Psoas muscle (tissue), 8 donors: ENCODE data around the gene TCF12. TPM values are rescaled to one million over a fixed set of nuclear protein-coding genes. Genes with fewer than 3 reads are reported as not detected.
"Not testable (repeated sequence)": the region's sequence is repeated elsewhere in the genome, so short reads cannot be mapped to it uniquely, and the experiment has no call there.

ENCODE experiments used
- ATAC-seq, 4 donors: fragments of 200-7000 bp; cut with Tn5 transposase; one replicate each; pipeline ENCODE4 v1.9.1; 2020; ENCODE audit warnings: moderate library complexity in 3 of 4, mild to moderate bottlenecking in 2 of 4
- DNase-seq, 2 donors: peaks; one replicate each; pipeline ENCODE4 v3.0.0-alpha.2; 2020
- H3K27ac ChIP-seq: fragments of 200-600 bp; one replicate; pipeline ENCODE4 v1.8.0; 2022
- H3K27me3 ChIP-seq, 3 donors: fragments of 200-600 bp in 1 of 3; one replicate each; pipeline versions ENCODE4 v1.6.1 to v1.8.0; 2013 to 2022; ENCODE audit warnings: low read length in 2 of 3, mild to moderate bottlenecking in 2 of 3, moderate library complexity in 1 of 3; ENCODE audit not compliant: insufficient read depth in 3 of 3
- H3K36me3 ChIP-seq, 2 donors: fragments of 200-600 bp in 1 of 2; one replicate each; pipeline versions ENCODE4 v1.6.1 to v1.8.0; 2013 to 2022; ENCODE audit warnings: low read depth in 1 of 2, mild to moderate bottlenecking in 1 of 2, moderate library complexity in 1 of 2; ENCODE audit not compliant: insufficient read depth in 1 of 2
- H3K4me1 ChIP-seq: fragments of 200-600 bp; one replicate; pipeline ENCODE4 v1.8.0; 2022
- H3K4me3 ChIP-seq: fragments of 200-600 bp; one replicate; pipeline ENCODE4 v1.8.0; 2022; ENCODE audit warnings: mild to moderate bottlenecking
- H3K9me3 ChIP-seq: fragments of 200-600 bp; one replicate; pipeline ENCODE4 v1.8.0; 2022
- WGBS, 3 donors: extraction: QIAGEN DNeasy Blood & Tissue Kit; methylation state at CpG; one replicate each; pipeline versions ENCODE4 v1.1.6 to v1.1.7; 2013; 5-methylcytosine and 5-hydroxymethylcytosine counted together
- intact Hi-C, 2 donors: fragments of 100-400 bp; cut with DNase I; formaldehyde crosslinking; loops; one replicate each; pipeline versions ENCODE4 v1.11.0 to v1.14.2; 2022
- polyA plus RNA-seq, 3 donors: library from polyadenylated mRNA; stranded (reverse); fragments of 200-250 nt; gene quantifications; one replicate each; pipeline ENCODE4 v1.2.3, GENCODE V29; 2013
- total RNA-seq, 4 donors: library from RNA; stranded (reverse); fragmentation: NEBNext Ultra II Directional in 2 of 4; extraction: Animal tissue kit (Norgen Biotek cat#: 25700) in 2 of 4; gene quantifications; one replicate each; pipeline versions ENCODE4 v1.2.1 to v1.2.4, GENCODE V29; 2021 to 2023
- TF ChIP-seq, protein P1 (sequence below): fragments of 200-600 bp; IDR thresholded peaks from one replicate; pipeline ENCODE4 v1.8.0; 2022; ENCODE audit warnings: antibody characterized with exemption
- donor health status: healthy with polysubstance abuse.
- donor health status: DM: no; HTN: no; CAD: no; lungs with moderate emphysema.
- donor health status: Bipolar disorder and iron deficiency.
- donor health status: healthy.
- donor health status: DM: yes; HTN: yes; CAD: no.
- donor health status: DM: no; HTN: no; CAD: no.
- donor health status: DM: no; HTN: no; CAD: no.
- donor health status: DM: yes; HTN: yes; CAD: no.

The TCF12 gene
- total and polyA plus RNA-seq, 7 donors = 10.5 to 53.1 (median 30.5) TPM

GRCh38 chr15:56994280-56994679, 75.8 kb downstream of the TCF12 start:
- Histone ChIP-seq H3K27me3 (no peaks in the 10 kb centered on the region), H3K4me3 (no peak overlapping the region), H3K36me3 (no peaks in the 10 kb centered on the region), H3K9me3 (no peaks in the 10 kb centered on the region), H3K4me1 (peaks cover 12% of the 10 kb centered on the region), H3K27ac (no peak overlapping the region)
- DNase-seq (no peak), ATAC-seq (no peak)
- TF ChIP-seq, protein P1, sequence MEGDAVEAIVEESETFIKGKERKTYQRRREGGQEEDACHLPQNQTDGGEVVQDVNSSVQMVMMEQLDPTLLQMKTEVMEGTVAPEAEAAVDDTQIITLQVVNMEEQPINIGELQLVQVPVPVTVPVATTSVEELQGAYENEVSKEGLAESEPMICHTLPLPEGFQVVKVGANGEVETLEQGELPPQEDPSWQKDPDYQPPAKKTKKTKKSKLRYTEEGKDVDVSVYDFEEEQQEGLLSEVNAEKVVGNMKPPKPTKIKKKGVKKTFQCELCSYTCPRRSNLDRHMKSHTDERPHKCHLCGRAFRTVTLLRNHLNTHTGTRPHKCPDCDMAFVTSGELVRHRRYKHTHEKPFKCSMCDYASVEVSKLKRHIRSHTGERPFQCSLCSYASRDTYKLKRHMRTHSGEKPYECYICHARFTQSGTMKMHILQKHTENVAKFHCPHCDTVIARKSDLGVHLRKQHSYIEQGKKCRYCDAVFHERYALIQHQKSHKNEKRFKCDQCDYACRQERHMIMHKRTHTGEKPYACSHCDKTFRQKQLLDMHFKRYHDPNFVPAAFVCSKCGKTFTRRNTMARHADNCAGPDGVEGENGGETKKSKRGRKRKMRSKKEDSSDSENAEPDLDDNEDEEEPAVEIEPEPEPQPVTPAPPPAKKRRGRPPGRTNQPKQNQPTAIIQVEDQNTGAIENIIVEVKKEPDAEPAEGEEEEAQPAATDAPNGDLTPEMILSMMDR = no peak
- intact Hi-C loops = no loop called here

- no peak for ATAC-seq
- H3K36me3 ChIP-seq = no peaks in the 10 kb centered on the region
- no peak for DNase-seq
- TF ChIP-seq, protein P1 = no peak
- H3K4me3 ChIP-seq = no peak overlapping the region
- no peaks in the 10 kb centered on the region for H3K27me3 ChIP-seq
- peaks cover 6% of the 10 kb centered on the region for H3K4me1 ChIP-seq
- intact Hi-C loops = no loop called here
- no peaks in the 10 kb centered on the region for H3K9me3 ChIP-seq
- H3K27ac ChIP-seq = no peak overlapping the region
Observed at GRCh38 chr15:56996093-56996492, 77.6 kb downstream of the TCF12 start.

GRCh38 chr15:56996746-56997470, 78.5 kb downstream of the TCF12 start:
- 95 to 98% (median 98%) methylated on average over 3 of the region's 3 CpGs for WGBS, 3 donors
- no peak overlapping the region for H3K27ac ChIP-seq
- DNase-seq (no peak), ATAC-seq (no peak)
- H3K27me3 ChIP-seq = no peaks in the 10 kb centered on the region
- H3K4me1 ChIP-seq = peaks cover 6% of the 10 kb centered on the region
- no peaks in the 10 kb centered on the region for H3K9me3 ChIP-seq
- no peak overlapping the region for H3K4me3 ChIP-seq
- intact Hi-C loops = no loop called here
- TF ChIP-seq, protein P1 = no peak
- no peaks in the 10 kb centered on the region for H3K36me3 ChIP-seq

- ATAC-seq (no peak), DNase-seq (no peak)
- Histone ChIP-seq H3K36me3 (no peaks in the 10 kb centered on the region), H3K4me1 (peaks cover 5% of the 10 kb centered on the region), H3K9me3 (no peaks in the 10 kb centered on the region), H3K4me3 (no peak overlapping the region), H3K27ac (no peak overlapping the region), H3K27me3 (no peaks in the 10 kb centered on the region)
- 81% methylated on average over 4 of the region's 4 CpGs for WGBS, 3 donors
- intact Hi-C loops = no loop called here
- TF ChIP-seq, protein P1 = no peak
Observed at GRCh38 chr15:57003418-57003817, 85.0 kb downstream of the TCF12 start.

DNA sequence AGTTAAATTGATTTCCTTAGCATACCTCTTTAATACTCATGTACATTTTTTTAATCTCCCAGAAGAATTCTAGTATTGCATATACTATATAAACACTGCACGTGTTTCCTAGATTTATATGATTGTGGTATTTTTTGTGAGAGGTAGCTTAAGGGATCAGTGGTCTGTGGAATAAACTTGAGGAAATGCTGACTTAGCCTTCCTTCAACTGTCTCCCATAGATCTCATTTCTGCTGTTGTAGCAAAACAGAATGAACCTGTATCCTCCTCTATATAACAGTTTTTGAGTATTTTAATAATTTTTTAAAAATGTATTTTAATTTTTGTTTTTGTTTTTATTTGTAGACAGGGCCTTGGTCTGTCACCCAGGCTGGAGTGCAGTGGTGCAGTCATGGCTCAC, 86.8 kb downstream of the TCF12 start:
- H3K9me3 ChIP-seq = no peaks in the 10 kb centered on the region
- H3K27ac ChIP-seq = no peak overlapping the region
- H3K4me1 ChIP-seq = peaks cover 5% of the 10 kb centered on the region
- H3K36me3 ChIP-seq = no peaks in the 10 kb centered on the region
- no peak for DNase-seq
- ATAC-seq = no peak
- intact Hi-C loops = no loop called here
- TF ChIP-seq, protein P1 = no peak
- no peak overlapping the region for H3K4me3 ChIP-seq
- no peaks in the 10 kb centered on the region for H3K27me3 ChIP-seq
- WGBS, 3 donors = 53 to 82% (median 57%) methylated on average over 1 of the region's 1 CpG

- H3K4me3 ChIP-seq, ATAC-seq, H3K27me3 ChIP-seq, H3K27ac ChIP-seq, DNase-seq, H3K9me3 ChIP-seq, intact Hi-C loops, H3K36me3 ChIP-seq: not testable (repeated sequence)
- H3K4me1 ChIP-seq = peaks cover 10% of the 10 kb centered on the region
- WGBS, 3 donors = 95 to 100% (median 100%) methylated on average over 1 of the region's 1 CpG
Observed at GRCh38 chr15:57007797-57008196, 89.4 kb downstream of the TCF12 start.
